HEK293T (cell line): ENCODE results near the gene RPA3.

Experiments
- CTCF ChIA-PET: fragments of 350-600 bp; formaldehyde crosslinking; extraction: SDS; loops from one replicate; lab custom pipeline; 2021; ENCODE audit warnings: antibody characterized with exemption, inconsistent platforms; lab: Yijun Ruan, JAX
- POLR2A ChIA-PET: fragments of 350-600 bp; formaldehyde crosslinking; extraction: SDS; loops from one replicate; lab custom pipeline; 2020; ENCODE audit warnings: antibody characterized with exemption, inconsistent platforms; lab: Yijun Ruan, JAX
- DNase-seq: peaks from one replicate; pipeline ENCODE4 v3.0.0; 2012; ENCODE audit warnings: mixed read lengths; ENCODE audit errors: extremely low spot score
- ARNT ChIP-seq: fragments of 450-650 bp; IDR thresholded peaks from 2 replicates; pipeline ENCODE4 v1.6.1; 2017; ENCODE audit warnings: mild to moderate bottlenecking
- BHLHE40 ChIP-seq: fragments of 450-650 bp; IDR thresholded peaks from 2 replicates; pipeline ENCODE4 v1.6.1; 2016; ENCODE audit warnings: mild to moderate bottlenecking, moderate library complexity, borderline replicate concordance
- CTBP1 ChIP-seq: fragments of 450-650 bp; IDR thresholded peaks from 2 replicates; pipeline ENCODE4 v1.6.1; 2016; ENCODE audit warnings: borderline replicate concordance
- ELF4 ChIP-seq: fragments of 450-650 bp; IDR thresholded peaks from 2 replicates; pipeline ENCODE4 v1.6.1; 2017; ENCODE audit warnings: antibody characterized with exemption
- FOXA1 ChIP-seq: fragments of 450-650 bp; IDR thresholded peaks from 2 replicates; pipeline ENCODE4 v1.6.1; 2016; ENCODE audit warnings: mild to moderate bottlenecking
- FOXK2 ChIP-seq: fragments of 450-650 bp; IDR thresholded peaks from 2 replicates; pipeline ENCODE4 v1.6.1; 2016; ENCODE audit warnings: mild to moderate bottlenecking
- FOXM1 ChIP-seq: fragments of 450-650 bp; IDR thresholded peaks from 2 replicates; pipeline ENCODE4 v1.6.1; 2017; ENCODE audit warnings: mild to moderate bottlenecking, borderline replicate concordance
- HDGF ChIP-seq: fragments of 450-650 bp; IDR thresholded peaks from 2 replicates; pipeline ENCODE4 v1.6.1; 2017; ENCODE audit warnings: antibody characterized with exemption, borderline replicate concordance
- L3MBTL2 ChIP-seq: fragments of 450-650 bp; conservative IDR thresholded peaks from 2 replicates; pipeline ENCODE4 v1.6.1; 2016; ENCODE audit warnings: mild to moderate bottlenecking
- LEF1 ChIP-seq: fragments of 450-650 bp; IDR thresholded peaks from 2 replicates; pipeline ENCODE4 v1.6.1; 2017; ENCODE audit warnings: mild to moderate bottlenecking, borderline replicate concordance
- NFRKB ChIP-seq: fragments of 450-650 bp; IDR thresholded peaks from 2 replicates; pipeline ENCODE4 v1.6.1; 2016; ENCODE audit warnings: mild to moderate bottlenecking, moderate library complexity
- PKNOX1 ChIP-seq: fragments of 450-650 bp; IDR thresholded peaks from 2 replicates; pipeline ENCODE4 v1.6.1; 2016
- SP1 ChIP-seq: fragments of 450-650 bp; IDR thresholded peaks from 2 replicates; pipeline ENCODE4 v1.6.1; 2017
- SUZ12 ChIP-seq: fragments of 450-650 bp; IDR thresholded peaks from 2 replicates; pipeline ENCODE4 v1.6.1; 2016; ENCODE audit warnings: mild to moderate bottlenecking
- TARDBP ChIP-seq: fragments of 450-650 bp; IDR thresholded peaks from 2 replicates; pipeline ENCODE4 v1.6.1; 2016
- ZNF384 ChIP-seq: fragments of 450-650 bp; IDR thresholded peaks from 2 replicates; pipeline ENCODE4 v1.6.1; 2016

Gene RPA3

GRCh38 chr7:7672545-7673239 is 45.7 kb downstream of the RPA3 start:
- no peak for DNase-seq
- ChIA-PET POLR2A (no interaction called here), CTCF (interaction anchor here (0.5 kb wide), 1 partner anchor 544 kb away, joined by 3 read pairs; no protein-coding TSS in a partner anchor)
- no peak for TF ChIP-seq TARDBP
- TF ChIP-seq NFRKB: no peak
- no peak for TF ChIP-seq LEF1

GRCh38 chr7:7671361-7671760 is 47.0 kb downstream of the RPA3 start:
- CTCF ChIA-PET: no interaction called here
- no peak for DNase-seq
- POLR2A ChIA-PET: no interaction called here
- TF ChIP-seq CTBP1: no peak

GRCh38 chr7:7670490-7670889 is 47.9 kb downstream of the RPA3 start:
- TF ChIP-seq FOXM1: no peak
- no peak for TF ChIP-seq FOXK2
- TF ChIP-seq FOXA1: no peak
- TF ChIP-seq LEF1: no peak
- TF ChIP-seq HDGF: no peak
- TF ChIP-seq TARDBP: no peak
- TF ChIP-seq ELF4: no peak
- TF ChIP-seq ARNT: no peak
- no peak for TF ChIP-seq ZNF384
- TF ChIP-seq L3MBTL2: no peak
- TF ChIP-seq CTBP1: no peak
- TF ChIP-seq SUZ12: no peak
- no peak for TF ChIP-seq PKNOX1
- no peak for TF ChIP-seq BHLHE40
- no peak for DNase-seq
- CTCF ChIA-PET: no interaction called here
- POLR2A ChIA-PET: no interaction called here

GRCh38 chr7:7668706-7669105 is 49.7 kb downstream of the RPA3 start:
- CTCF ChIA-PET: no interaction called here
- TF ChIP-seq ARNT (no peak), NFRKB (no peak), ZNF384 (no peak), LEF1 (no peak), FOXA1 (no peak), HDGF (no peak), CTBP1 (no peak), TARDBP (no peak), BHLHE40 (no peak), SP1 (no peak), FOXK2 (no peak), PKNOX1 (no peak), ELF4 (no peak), L3MBTL2 (no peak), SUZ12 (no peak), FOXM1 (no peak)
- POLR2A ChIA-PET: no interaction called here
- DNase-seq: no peak

GRCh38 chr7:7667187-7667586 is 51.2 kb downstream of the RPA3 start:
- ChIA-PET CTCF (no interaction called here), POLR2A (no interaction called here)
- TF ChIP-seq CTBP1: no peak
- TF ChIP-seq BHLHE40: no peak
- no peak for TF ChIP-seq SUZ12
- no peak for TF ChIP-seq ZNF384
- no peak for DNase-seq

- POLR2A ChIA-PET: no interaction called here
- no peak for TF ChIP-seq TARDBP
- TF ChIP-seq FOXM1: no peak
- TF ChIP-seq CTBP1: no peak
- no peak for TF ChIP-seq L3MBTL2
- TF ChIP-seq SP1: no peak
- no peak for TF ChIP-seq ELF4
- TF ChIP-seq FOXK2: no peak
- TF ChIP-seq NFRKB: no peak
- TF ChIP-seq HDGF: no peak
- TF ChIP-seq FOXA1: no peak
- TF ChIP-seq BHLHE40: no peak
- TF ChIP-seq PKNOX1: no peak
- TF ChIP-seq SUZ12: no peak
- no peak for TF ChIP-seq LEF1
- no peak for TF ChIP-seq ZNF384
- TF ChIP-seq ARNT: no peak
- CTCF ChIA-PET: no interaction called here
- no peak for DNase-seq
Observed at GRCh38 chr7:7665031-7665430, 53.4 kb downstream of the RPA3 start.

- DNase-seq: no peak
- ChIA-PET CTCF (no interaction called here), POLR2A (no interaction called here)
- TF ChIP-seq L3MBTL2: no peak
- no peak for TF ChIP-seq SP1
- no peak for TF ChIP-seq ARNT
- TF ChIP-seq SUZ12: no peak
- no peak for TF ChIP-seq FOXM1
Observed at GRCh38 chr7:7664291-7664690, 54.1 kb downstream of the RPA3 start.
